ENCODE results near the gene GPATCH2L.

DNA sequence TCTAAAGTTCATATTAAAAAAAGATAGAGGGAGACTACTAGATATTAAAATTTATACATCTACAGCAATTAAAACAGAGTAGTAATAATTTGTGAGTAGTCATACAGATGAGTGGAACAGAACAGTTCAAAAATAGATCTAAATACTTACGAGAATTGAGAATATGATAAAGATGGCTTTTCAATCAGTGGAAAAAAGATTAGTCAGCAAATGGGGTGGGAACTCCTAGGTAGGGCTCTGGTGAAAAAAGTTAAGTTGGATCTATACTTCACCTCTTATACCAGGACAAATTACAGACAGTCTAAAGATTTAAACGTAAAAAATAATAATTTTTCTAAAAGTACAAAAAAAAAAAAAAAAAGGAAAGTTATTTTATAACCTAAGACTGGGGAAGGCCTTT lies 66.9 kb downstream of the GPATCH2L start:
- TF ChIP-seq, protein P1, sequence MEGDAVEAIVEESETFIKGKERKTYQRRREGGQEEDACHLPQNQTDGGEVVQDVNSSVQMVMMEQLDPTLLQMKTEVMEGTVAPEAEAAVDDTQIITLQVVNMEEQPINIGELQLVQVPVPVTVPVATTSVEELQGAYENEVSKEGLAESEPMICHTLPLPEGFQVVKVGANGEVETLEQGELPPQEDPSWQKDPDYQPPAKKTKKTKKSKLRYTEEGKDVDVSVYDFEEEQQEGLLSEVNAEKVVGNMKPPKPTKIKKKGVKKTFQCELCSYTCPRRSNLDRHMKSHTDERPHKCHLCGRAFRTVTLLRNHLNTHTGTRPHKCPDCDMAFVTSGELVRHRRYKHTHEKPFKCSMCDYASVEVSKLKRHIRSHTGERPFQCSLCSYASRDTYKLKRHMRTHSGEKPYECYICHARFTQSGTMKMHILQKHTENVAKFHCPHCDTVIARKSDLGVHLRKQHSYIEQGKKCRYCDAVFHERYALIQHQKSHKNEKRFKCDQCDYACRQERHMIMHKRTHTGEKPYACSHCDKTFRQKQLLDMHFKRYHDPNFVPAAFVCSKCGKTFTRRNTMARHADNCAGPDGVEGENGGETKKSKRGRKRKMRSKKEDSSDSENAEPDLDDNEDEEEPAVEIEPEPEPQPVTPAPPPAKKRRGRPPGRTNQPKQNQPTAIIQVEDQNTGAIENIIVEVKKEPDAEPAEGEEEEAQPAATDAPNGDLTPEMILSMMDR (IDR thresholded peaks at IDR 0.05), result no peak
- no peak for TF ChIP-seq POLR2A (IDR thresholded peaks at IDR 0.05)

All from Peyer's patch (tissue), 4 donors.